ENCODE measurements around the gene VAPB. TPM values are rescaled to one million over a fixed set of nuclear protein-coding genes. Genes with fewer than 3 reads are reported as not detected.

Gene VAPB
- total and polyA plus RNA-seq, 2 donors from 2014 or later = 49.3 to 60.4 TPM

GRCh38 chr20:58433759-58434158, 44.7 kb downstream of the VAPB start:
- peaks cover 0 to 31% (median 20%) of the 10 kb centered on the region in 3 donors for H3K4me1 ChIP-seq (ENCODE audit: control insufficient read depth in 2 of 3, insufficient read depth in 2 of 3, low read depth in 1 of 3, low read length in 3 of 3)
- no peak overlapping the region for H3K4me3 ChIP-seq (ENCODE audit: low read length in 3 of 3)
- H3K27me3 ChIP-seq (ENCODE audit: control insufficient read depth, insufficient read depth, low read length) = no peaks in the 10 kb centered on the region
- intact Hi-C loops (cut with DNase I) = no loop called here
- no peak overlapping the region for H3K27ac ChIP-seq (ENCODE audit: low read depth in 2 of 2, low read length in 2 of 2)
- no peak for DNase-seq
- FAIRE-seq = no peak
- no peaks in the 10 kb centered on the region for H3K9me3 ChIP-seq (ENCODE audit: control insufficient read depth in 2 of 3, insufficient read depth in 1 of 3, low read length in 3 of 3)
- TF ChIP-seq, protein P1, sequence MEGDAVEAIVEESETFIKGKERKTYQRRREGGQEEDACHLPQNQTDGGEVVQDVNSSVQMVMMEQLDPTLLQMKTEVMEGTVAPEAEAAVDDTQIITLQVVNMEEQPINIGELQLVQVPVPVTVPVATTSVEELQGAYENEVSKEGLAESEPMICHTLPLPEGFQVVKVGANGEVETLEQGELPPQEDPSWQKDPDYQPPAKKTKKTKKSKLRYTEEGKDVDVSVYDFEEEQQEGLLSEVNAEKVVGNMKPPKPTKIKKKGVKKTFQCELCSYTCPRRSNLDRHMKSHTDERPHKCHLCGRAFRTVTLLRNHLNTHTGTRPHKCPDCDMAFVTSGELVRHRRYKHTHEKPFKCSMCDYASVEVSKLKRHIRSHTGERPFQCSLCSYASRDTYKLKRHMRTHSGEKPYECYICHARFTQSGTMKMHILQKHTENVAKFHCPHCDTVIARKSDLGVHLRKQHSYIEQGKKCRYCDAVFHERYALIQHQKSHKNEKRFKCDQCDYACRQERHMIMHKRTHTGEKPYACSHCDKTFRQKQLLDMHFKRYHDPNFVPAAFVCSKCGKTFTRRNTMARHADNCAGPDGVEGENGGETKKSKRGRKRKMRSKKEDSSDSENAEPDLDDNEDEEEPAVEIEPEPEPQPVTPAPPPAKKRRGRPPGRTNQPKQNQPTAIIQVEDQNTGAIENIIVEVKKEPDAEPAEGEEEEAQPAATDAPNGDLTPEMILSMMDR (IDR thresholded peaks at IDR 0.05; ENCODE audit: borderline replicate concordance, extremely low read depth, insufficient read depth) = no peak
- no peak overlapping the region for H3K9ac ChIP-seq (ENCODE audit: low read length in 3 of 3)
- H3K36me3 ChIP-seq (ENCODE audit: control insufficient read depth in 2 of 3, insufficient read depth in 3 of 3, low read length in 3 of 3) = peaks cover 0 to 4% (median 0%) of the 10 kb centered on the region in 3 donors

- FAIRE-seq (no peak), DNase-seq (no peak)
- Histone ChIP-seq H3K4me1 (ENCODE audit: control insufficient read depth in 2 of 3, insufficient read depth in 2 of 3, low read depth in 1 of 3, low read length in 3 of 3) (peaks cover 0 to 31% (median 24%) of the 10 kb centered on the region in 3 donors), H3K36me3 (ENCODE audit: control insufficient read depth in 2 of 3, insufficient read depth in 3 of 3, low read length in 3 of 3) (peaks cover 0 to 4% (median 0%) of the 10 kb centered on the region in 3 donors), H3K9me3 (ENCODE audit: control insufficient read depth in 2 of 3, insufficient read depth in 1 of 3, low read length in 3 of 3) (no peaks in the 10 kb centered on the region), H3K9ac (ENCODE audit: low read length in 3 of 3) (no peak overlapping the region), H3K27ac (ENCODE audit: low read depth in 2 of 2, low read length in 2 of 2) (no peak overlapping the region), H3K4me3 (ENCODE audit: low read length in 3 of 3) (no peak overlapping the region), H3K27me3 (ENCODE audit: control insufficient read depth, insufficient read depth, low read length) (no peaks in the 10 kb centered on the region)
- TF ChIP-seq, protein P1 (IDR thresholded peaks at IDR 0.05; ENCODE audit: borderline replicate concordance, extremely low read depth, insufficient read depth) = no peak
- intact Hi-C loops (cut with DNase I) = no loop called here
Observed at GRCh38 chr20:58434326-58434725, 45.3 kb downstream of the VAPB start.

DNA sequence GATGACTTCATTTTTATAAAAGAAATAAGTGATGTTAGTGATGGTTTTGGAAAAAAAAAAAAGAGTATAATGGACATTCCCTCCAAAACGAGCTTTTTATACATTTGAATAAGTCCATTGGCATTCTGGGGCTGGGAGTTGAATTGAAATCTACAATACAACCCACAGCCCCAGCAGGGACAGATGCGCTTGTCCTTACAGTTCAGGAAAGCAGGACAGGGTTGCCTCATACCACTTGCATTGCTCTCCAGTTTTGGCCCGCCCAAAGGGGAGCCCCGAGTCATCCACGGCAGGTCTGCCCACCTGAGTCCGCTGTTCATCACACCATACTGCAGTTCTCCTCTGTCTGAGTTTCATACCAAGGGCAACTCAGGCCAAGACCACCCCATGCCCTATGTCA, 46.2 kb downstream of the VAPB start:
- TF ChIP-seq, protein P1 (IDR thresholded peaks at IDR 0.05; ENCODE audit: borderline replicate concordance, extremely low read depth, insufficient read depth) = no peak
- no peak overlapping the region for H3K9ac ChIP-seq (ENCODE audit: low read length in 3 of 3)
- FAIRE-seq = no peak
- no peak overlapping the region for H3K4me3 ChIP-seq (ENCODE audit: low read length in 3 of 3)
- no peak overlapping the region for H3K27ac ChIP-seq (ENCODE audit: low read depth in 2 of 2, low read length in 2 of 2)
- DNase-seq = no peak
- no peaks in the 10 kb centered on the region for H3K9me3 ChIP-seq (ENCODE audit: control insufficient read depth in 2 of 3, insufficient read depth in 1 of 3, low read length in 3 of 3)
- H3K27me3 ChIP-seq (ENCODE audit: control insufficient read depth, insufficient read depth, low read length) = no peaks in the 10 kb centered on the region
- intact Hi-C loops (cut with DNase I) = no loop called here
- H3K4me1 ChIP-seq (ENCODE audit: control insufficient read depth in 2 of 3, insufficient read depth in 2 of 3, low read depth in 1 of 3, low read length in 3 of 3) = peaks cover 0 to 31% (median 26%) of the 10 kb centered on the region in 3 donors
- peaks cover 0 to 4% (median 0%) of the 10 kb centered on the region in 3 donors for H3K36me3 ChIP-seq (ENCODE audit: control insufficient read depth in 2 of 3, insufficient read depth in 3 of 3, low read length in 3 of 3)
